Ovary (tissue), 3 donors: ENCODE measurements around the gene CAMTA1.

ENCODE experiments used
- CTCF ChIP-seq, 3 donors: fragments of 450-650 bp in 2 of 3; fragments of 200-600 bp in 1 of 3; IDR thresholded peaks; one replicate each; pipeline versions ENCODE4 v1.5.1 to v1.8.0; 2016 to 2022; ENCODE audit warnings: antibody characterized with exemption in 3 of 3, mild to moderate bottlenecking in 1 of 3
- EP300 ChIP-seq: sonication (generic); formaldehyde crosslinking; IDR thresholded peaks from one replicate; pipeline ENCODE4 v1.6.1; 2017; ENCODE audit warnings: antibody characterized with exemption
- POLR2A ChIP-seq: fragments of 450-650 bp; IDR thresholded peaks from one replicate; pipeline ENCODE4 v1.6.1; 2017; ENCODE audit warnings: antibody characterized with exemption, mild to moderate bottlenecking, moderate library complexity
- donor health status: DM: no; HTN: no; CAD: no.

GRCh38 chr1:7511381-7511780 is 726.1 kb downstream of the CAMTA1 start:
- TF ChIP-seq CTCF (IDR thresholded peaks at IDR 0.05): no peak
- TF ChIP-seq POLR2A: no peak
- TF ChIP-seq EP300: no peak
